Liver (tissue), 9 donors: ENCODE data around the gene FLRT2. TPM values are rescaled to one million over a fixed set of nuclear protein-coding genes. Genes with fewer than 3 reads are reported as not detected.

Source experiments
- DNase-seq: peaks from one replicate; pipeline ENCODE4 v3.0.0-alpha.2; 2017; ENCODE audit warnings: low spot score
- H3K27ac ChIP-seq, 2 donors: one replicate each; pipeline ENCODE4 v1.7.0; 2013; ENCODE audit warnings: inconsistent platforms in 2 of 2, low read length in 2 of 2, control low read depth in 1 of 2, low read depth in 1 of 2, mild to moderate bottlenecking in 1 of 2
- H3K27me3 ChIP-seq, 4 donors: one replicate each; pipeline versions ENCODE4 v1.6.1 to v1.7.0; 2013; ENCODE audit warnings: low read length in 3 of 4, inconsistent platforms in 1 of 4, mild to moderate bottlenecking in 1 of 4, moderate library complexity in 1 of 4; ENCODE audit not compliant: control insufficient read depth in 4 of 4, insufficient read depth in 4 of 4
- H3K36me3 ChIP-seq, 4 donors: one replicate each; pipeline versions ENCODE4 v1.6.1 to v1.7.0; 2013; ENCODE audit warnings: low read length in 3 of 4, mild to moderate bottlenecking in 3 of 4, low read depth in 1 of 4, moderate library complexity in 1 of 4; ENCODE audit not compliant: control insufficient read depth in 4 of 4, insufficient read depth in 3 of 4
- H3K4me1 ChIP-seq, 4 donors: one replicate each; pipeline versions ENCODE4 v1.6.1 to v1.7.0; 2013; ENCODE audit warnings: low read length in 3 of 4, mild to moderate bottlenecking in 3 of 4, moderate library complexity in 1 of 4; ENCODE audit not compliant: control insufficient read depth in 4 of 4, insufficient read depth in 4 of 4
- H3K4me3 ChIP-seq, 3 donors: one replicate each; pipeline versions ENCODE4 v1.6.1 to v1.7.0; 2013; ENCODE audit warnings: low read length in 3 of 3, control low read depth in 1 of 3, low read depth in 1 of 3, mild to moderate bottlenecking in 1 of 3
- H3K9ac ChIP-seq, 2 donors: one replicate each; pipeline ENCODE4 v1.7.0; 2013; ENCODE audit warnings: low read length in 2 of 2, mild to moderate bottlenecking in 2 of 2, moderate library complexity in 2 of 2, control low read depth in 1 of 2, low read depth in 1 of 2
- H3K9me3 ChIP-seq, 4 donors: one replicate each; pipeline versions ENCODE4 v1.6.1 to v1.7.0; 2013; ENCODE audit warnings: low read length in 3 of 4; ENCODE audit not compliant: control insufficient read depth in 4 of 4
- FOXA1 ChIP-seq: IDR thresholded peaks from 2 replicates; pipeline ENCODE4 v1.6.1; 2016; ENCODE audit warnings: antibody characterized with exemption
- FOXA2 ChIP-seq: IDR thresholded peaks from 2 replicates; pipeline ENCODE4 v1.6.1; 2016; ENCODE audit warnings: antibody characterized with exemption
- GABPA ChIP-seq, 2 donors: IDR thresholded peaks in 1 of 2; conservative IDR thresholded peaks in 1 of 2; 2 replicates each; pipeline ENCODE4 v1.6.1; 2016; ENCODE audit warnings: antibody characterized with exemption in 2 of 2, mild to moderate bottlenecking in 1 of 2, moderate library complexity in 1 of 2
- HNF4G ChIP-seq: IDR thresholded peaks from 2 replicates; pipeline ENCODE4 v1.6.1; 2016; ENCODE audit warnings: antibody characterized with exemption
- JUND ChIP-seq, 2 donors: IDR thresholded peaks; 2 replicates each; pipeline ENCODE4 v1.6.1; 2016; ENCODE audit warnings: antibody characterized with exemption in 2 of 2
- NR2F2 ChIP-seq: IDR thresholded peaks from 2 replicates; pipeline ENCODE4 v1.6.1; 2016; ENCODE audit warnings: antibody characterized with exemption
- RAD21 ChIP-seq, 2 donors: IDR thresholded peaks; 2 replicates each; pipeline ENCODE4 v1.6.1; 2016; ENCODE audit warnings: antibody characterized with exemption in 2 of 2, mild to moderate bottlenecking in 2 of 2
- RXRA ChIP-seq, 2 donors: IDR thresholded peaks; 2 replicates each; pipeline ENCODE4 v1.6.1; 2017 to 2018; ENCODE audit warnings: antibody characterized with exemption in 2 of 2, mild to moderate bottlenecking in 1 of 2
- TAF1 ChIP-seq: conservative IDR thresholded peaks from 2 replicates; pipeline ENCODE4 v1.6.1; 2016; ENCODE audit warnings: antibody characterized with exemption, mild to moderate bottlenecking
- YY1 ChIP-seq: IDR thresholded peaks from 2 replicates; pipeline ENCODE4 v1.6.1; 2016; ENCODE audit warnings: antibody characterized with exemption, mild to moderate bottlenecking
- WGBS: extraction: QIAGEN DNeasy Blood & Tissue Kit; methylation state at CpG from one replicate; pipeline ENCODE4 v1.1.7; 2013; 5-methylcytosine and 5-hydroxymethylcytosine counted together
- polyA plus RNA-seq, 2 donors: library from polyadenylated mRNA; stranded (reverse) in 1 of 2; unstranded in 1 of 2; fragments of 200-250 nt in 1 of 2; fragments of >200 nt in 1 of 2; fragmentation: Nextera tagmentation in 1 of 2; extraction: Ambion mirVana in 1 of 2; gene quantifications; one replicate each; pipeline versions ENCODE4 v1.2.1 to v1.2.3, GENCODE V29; 2013 to 2015
- total RNA-seq, 2 donors: library from RNA; depleted of rRNA; stranded (reverse); fragments of >200 nt; gene quantifications; one replicate each; pipeline ENCODE4 v1.2.3, GENCODE V29; 2014
- TF ChIP-seq, protein P1 (sequence below): IDR thresholded peaks from 2 replicates; pipeline ENCODE4 v1.6.1; 2016; ENCODE audit warnings: antibody characterized with exemption
- TF ChIP-seq, protein P2 (sequence below): IDR thresholded peaks from 2 replicates; pipeline ENCODE4 v1.6.1; 2016; ENCODE audit warnings: antibody characterized with exemption
- TF ChIP-seq, protein P3 (sequence below): fragments of 150-350 bp; IDR thresholded peaks from 2 replicates; pipeline ENCODE4 v1.5.1; 2017; ENCODE audit warnings: improper control_type of control experiment, low read depth, low read length; ENCODE audit not compliant: missing input control
- TF ChIP-seq, protein P4 (sequence below): IDR thresholded peaks from 2 replicates; pipeline ENCODE4 v1.6.1; 2016; ENCODE audit warnings: antibody characterized with exemption, mild to moderate bottlenecking
- donor health status: healthy.
- donor health status: healthy.
- donor health status: healthy.
- donor health status: healthy.
- donor health status: healthy.

FLRT2 gene
- total and polyA plus RNA-seq, 4 donors = 0.90 to 8.2 (median 1.8) TPM

DNA sequence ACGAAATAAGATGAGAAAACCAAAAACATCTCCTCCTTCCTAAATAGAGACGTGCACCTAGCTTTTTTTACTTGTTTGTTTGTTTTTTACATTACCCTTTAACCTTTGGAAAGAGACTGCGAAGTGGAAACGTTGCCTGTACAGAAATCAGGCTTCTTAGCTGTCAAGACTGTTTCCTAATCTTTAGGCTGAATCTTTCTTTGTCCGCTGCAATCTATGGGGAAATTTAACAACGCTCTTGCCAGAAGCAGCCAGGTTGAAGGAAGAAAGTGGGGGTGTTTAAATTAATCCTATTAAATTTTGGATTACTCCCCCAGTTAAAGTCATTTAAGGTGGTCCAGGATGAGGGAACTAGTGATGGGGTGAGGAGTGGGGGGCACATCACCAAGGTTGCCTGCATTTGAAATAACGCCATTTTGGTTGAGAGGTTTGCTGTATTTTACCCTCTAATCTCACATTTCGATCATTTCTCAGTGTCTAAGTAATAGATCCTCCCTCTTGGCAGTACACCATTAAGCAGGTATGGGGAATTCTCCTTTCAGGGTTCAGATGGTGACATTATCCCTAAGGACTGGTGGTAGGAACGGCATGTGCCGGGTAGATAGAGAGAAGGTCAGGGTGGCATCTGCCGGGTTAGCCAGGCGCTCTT is 2.6 kb downstream of the FLRT2 start:
- TF ChIP-seq NR2F2 = no peak
- TF ChIP-seq FOXA2 = no peak
- TF ChIP-seq, protein P1, sequence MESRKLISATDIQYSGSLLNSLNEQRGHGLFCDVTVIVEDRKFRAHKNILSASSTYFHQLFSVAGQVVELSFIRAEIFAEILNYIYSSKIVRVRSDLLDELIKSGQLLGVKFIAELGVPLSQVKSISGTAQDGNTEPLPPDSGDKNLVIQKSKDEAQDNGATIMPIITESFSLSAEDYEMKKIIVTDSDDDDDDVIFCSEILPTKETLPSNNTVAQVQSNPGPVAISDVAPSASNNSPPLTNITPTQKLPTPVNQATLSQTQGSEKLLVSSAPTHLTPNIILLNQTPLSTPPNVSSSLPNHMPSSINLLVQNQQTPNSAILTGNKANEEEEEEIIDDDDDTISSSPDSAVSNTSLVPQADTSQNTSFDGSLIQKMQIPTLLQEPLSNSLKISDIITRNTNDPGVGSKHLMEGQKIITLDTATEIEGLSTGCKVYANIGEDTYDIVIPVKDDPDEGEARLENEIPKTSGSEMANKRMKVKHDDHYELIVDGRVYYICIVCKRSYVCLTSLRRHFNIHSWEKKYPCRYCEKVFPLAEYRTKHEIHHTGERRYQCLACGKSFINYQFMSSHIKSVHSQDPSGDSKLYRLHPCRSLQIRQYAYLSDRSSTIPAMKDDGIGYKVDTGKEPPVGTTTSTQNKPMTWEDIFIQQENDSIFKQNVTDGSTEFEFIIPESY = no peak
- TF ChIP-seq TAF1 = no peak
- TF ChIP-seq JUND (IDR thresholded peaks at IDR 0.05) = no peak
- TF ChIP-seq GABPA (IDR thresholded peaks at IDR 0.05 in 1 of 2, conservative IDR thresholded peaks at IDR 0.05 in 1 of 2) = no peak
- TF ChIP-seq, protein P2, sequence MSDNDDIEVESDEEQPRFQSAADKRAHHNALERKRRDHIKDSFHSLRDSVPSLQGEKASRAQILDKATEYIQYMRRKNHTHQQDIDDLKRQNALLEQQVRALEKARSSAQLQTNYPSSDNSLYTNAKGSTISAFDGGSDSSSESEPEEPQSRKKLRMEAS = no peak
- TF ChIP-seq, protein P3, sequence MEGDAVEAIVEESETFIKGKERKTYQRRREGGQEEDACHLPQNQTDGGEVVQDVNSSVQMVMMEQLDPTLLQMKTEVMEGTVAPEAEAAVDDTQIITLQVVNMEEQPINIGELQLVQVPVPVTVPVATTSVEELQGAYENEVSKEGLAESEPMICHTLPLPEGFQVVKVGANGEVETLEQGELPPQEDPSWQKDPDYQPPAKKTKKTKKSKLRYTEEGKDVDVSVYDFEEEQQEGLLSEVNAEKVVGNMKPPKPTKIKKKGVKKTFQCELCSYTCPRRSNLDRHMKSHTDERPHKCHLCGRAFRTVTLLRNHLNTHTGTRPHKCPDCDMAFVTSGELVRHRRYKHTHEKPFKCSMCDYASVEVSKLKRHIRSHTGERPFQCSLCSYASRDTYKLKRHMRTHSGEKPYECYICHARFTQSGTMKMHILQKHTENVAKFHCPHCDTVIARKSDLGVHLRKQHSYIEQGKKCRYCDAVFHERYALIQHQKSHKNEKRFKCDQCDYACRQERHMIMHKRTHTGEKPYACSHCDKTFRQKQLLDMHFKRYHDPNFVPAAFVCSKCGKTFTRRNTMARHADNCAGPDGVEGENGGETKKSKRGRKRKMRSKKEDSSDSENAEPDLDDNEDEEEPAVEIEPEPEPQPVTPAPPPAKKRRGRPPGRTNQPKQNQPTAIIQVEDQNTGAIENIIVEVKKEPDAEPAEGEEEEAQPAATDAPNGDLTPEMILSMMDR = no peak
- TF ChIP-seq RAD21 (IDR thresholded peaks at IDR 0.05) = no peak
- no peak for TF ChIP-seq YY1
- TF ChIP-seq, protein P4, sequence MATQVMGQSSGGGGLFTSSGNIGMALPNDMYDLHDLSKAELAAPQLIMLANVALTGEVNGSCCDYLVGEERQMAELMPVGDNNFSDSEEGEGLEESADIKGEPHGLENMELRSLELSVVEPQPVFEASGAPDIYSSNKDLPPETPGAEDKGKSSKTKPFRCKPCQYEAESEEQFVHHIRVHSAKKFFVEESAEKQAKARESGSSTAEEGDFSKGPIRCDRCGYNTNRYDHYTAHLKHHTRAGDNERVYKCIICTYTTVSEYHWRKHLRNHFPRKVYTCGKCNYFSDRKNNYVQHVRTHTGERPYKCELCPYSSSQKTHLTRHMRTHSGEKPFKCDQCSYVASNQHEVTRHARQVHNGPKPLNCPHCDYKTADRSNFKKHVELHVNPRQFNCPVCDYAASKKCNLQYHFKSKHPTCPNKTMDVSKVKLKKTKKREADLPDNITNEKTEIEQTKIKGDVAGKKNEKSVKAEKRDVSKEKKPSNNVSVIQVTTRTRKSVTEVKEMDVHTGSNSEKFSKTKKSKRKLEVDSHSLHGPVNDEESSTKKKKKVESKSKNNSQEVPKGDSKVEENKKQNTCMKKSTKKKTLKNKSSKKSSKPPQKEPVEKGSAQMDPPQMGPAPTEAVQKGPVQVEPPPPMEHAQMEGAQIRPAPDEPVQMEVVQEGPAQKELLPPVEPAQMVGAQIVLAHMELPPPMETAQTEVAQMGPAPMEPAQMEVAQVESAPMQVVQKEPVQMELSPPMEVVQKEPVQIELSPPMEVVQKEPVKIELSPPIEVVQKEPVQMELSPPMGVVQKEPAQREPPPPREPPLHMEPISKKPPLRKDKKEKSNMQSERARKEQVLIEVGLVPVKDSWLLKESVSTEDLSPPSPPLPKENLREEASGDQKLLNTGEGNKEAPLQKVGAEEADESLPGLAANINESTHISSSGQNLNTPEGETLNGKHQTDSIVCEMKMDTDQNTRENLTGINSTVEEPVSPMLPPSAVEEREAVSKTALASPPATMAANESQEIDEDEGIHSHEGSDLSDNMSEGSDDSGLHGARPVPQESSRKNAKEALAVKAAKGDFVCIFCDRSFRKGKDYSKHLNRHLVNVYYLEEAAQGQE = no peak
- TF ChIP-seq FOXA1 = no peak
- TF ChIP-seq RXRA (IDR thresholded peaks at IDR 0.05) = no peak
- no peak for TF ChIP-seq HNF4G
- no peaks in the 10 kb centered on the region for H3K36me3 ChIP-seq
- WGBS = 4% methylated on average over 12 of the region's 12 CpGs
- DNase-seq = no peak
- peaks cover 12 to 50% (median 37%) of the 10 kb centered on the region in 4 donors for H3K4me1 ChIP-seq
- H3K9ac ChIP-seq = no peak overlapping the region
- peaks cover 2 to 22% (median 9%) of the 10 kb centered on the region in 4 donors for H3K27me3 ChIP-seq
- H3K27ac ChIP-seq = no peak overlapping the region
- peak overlapping the region in 2 of 3 donors; percentile 40 to 52 for H3K4me3 ChIP-seq
- H3K9me3 ChIP-seq = no peaks in the 10 kb centered on the region
